Astrocyte (in vitro differentiated cells and primary cell): ENCODE results near the gene CD109. TPM values are rescaled to one million over a fixed set of nuclear protein-coding genes. Genes with fewer than 3 reads are reported as not detected.
A peak's percentile ranks its signal among the peaks of the same experiment; 100 is the strongest.
"Not testable (repeated sequence)": the region's sequence is repeated elsewhere in the genome, so short reads cannot be mapped to it uniquely, and the experiment has no call there.

Experiments
- DNase-seq: peaks from one replicate; pipeline ENCODE4 v3.0.0-alpha.2; 2010; ENCODE audit warnings: low read depth
- FAIRE-seq: peaks from 2 replicates; lab custom pipeline; 2011; peaks lifted over from hg19 to GRCh38; lab: Jason Lieb, UNC
- H2AFZ ChIP-seq: 2 replicates; pipeline ENCODE4 v1.6.0; 2012; ENCODE audit warnings: low read depth, low read length, inconsistent platforms
- H3K27ac ChIP-seq: 2 replicates; pipeline ENCODE4 v1.5.1; 2011; ENCODE audit warnings: low read depth, low read length, inconsistent platforms
- H3K27me3 ChIP-seq: 2 replicates; pipeline ENCODE4 v1.6.0; 2011; ENCODE audit warnings: low read length, inconsistent platforms; ENCODE audit not compliant: insufficient read depth
- H3K36me3 ChIP-seq: 2 replicates; pipeline ENCODE4 v1.5.1; 2011; ENCODE audit warnings: low read length, inconsistent platforms; ENCODE audit not compliant: insufficient read depth
- H3K4me1 ChIP-seq: 2 replicates; pipeline ENCODE4 v1.5.1; 2011; ENCODE audit warnings: low read length, inconsistent platforms; ENCODE audit not compliant: insufficient read depth
- H3K4me2 ChIP-seq: 2 replicates; pipeline ENCODE4 v1.6.0; 2012; ENCODE audit warnings: low read length, inconsistent platforms
- H3K4me3 ChIP-seq: 2 replicates; pipeline ENCODE4 v1.5.1; 2011; ENCODE audit warnings: low read depth, mild to moderate bottlenecking, low read length, inconsistent platforms; ENCODE audit not compliant: insufficient read depth
- H3K79me2 ChIP-seq: 2 replicates; pipeline ENCODE4 v1.6.0; 2012; ENCODE audit warnings: mild to moderate bottlenecking, low read length, inconsistent platforms; ENCODE audit not compliant: insufficient read depth
- H3K9ac ChIP-seq: 2 replicates; pipeline ENCODE4 v1.6.0; 2012; ENCODE audit warnings: mild to moderate bottlenecking, low read length, inconsistent platforms
- H3K9me3 ChIP-seq: 2 replicates; pipeline ENCODE4 v1.5.1; 2012; ENCODE audit warnings: low read depth, mild to moderate bottlenecking, low read length, inconsistent platforms; ENCODE audit not compliant: insufficient read depth
- H4K20me1 ChIP-seq: 2 replicates; pipeline ENCODE4 v1.6.0; 2012; ENCODE audit warnings: low read length, inconsistent platforms; ENCODE audit not compliant: insufficient read depth
- H3K27ac Mint-ChIP-seq: one replicate; pipeline ENCODE4 v1.8.0; 2021; ENCODE audit warnings: mild to moderate bottlenecking, mixed read lengths; ENCODE audit not compliant: unreplicated experiment
- H3K27me3 Mint-ChIP-seq: one replicate; pipeline ENCODE4 v1.8.0; 2021; ENCODE audit warnings: low read depth, mixed read lengths; ENCODE audit not compliant: unreplicated experiment
- H3K36me3 Mint-ChIP-seq: one replicate; pipeline ENCODE4 v1.8.0; 2021; ENCODE audit warnings: low read depth, mixed read lengths; ENCODE audit not compliant: unreplicated experiment
- H3K4me1 Mint-ChIP-seq: one replicate; pipeline ENCODE4 v1.8.0; 2021; ENCODE audit warnings: low read depth, mixed read lengths; ENCODE audit not compliant: unreplicated experiment
- H3K4me3 Mint-ChIP-seq: one replicate; pipeline ENCODE4 v1.8.0; 2021; ENCODE audit warnings: mild to moderate bottlenecking, moderate library complexity, mixed read lengths; ENCODE audit not compliant: unreplicated experiment
- H3K9me3 Mint-ChIP-seq: one replicate; pipeline ENCODE4 v1.8.0; 2021; ENCODE audit warnings: mild to moderate bottlenecking, mixed read lengths; ENCODE audit not compliant: unreplicated experiment
- CTCF ChIP-seq: IDR thresholded peaks from 2 replicates; pipeline ENCODE4 v1.5.1; 2011; ENCODE audit warnings: low read depth, mild to moderate bottlenecking, inconsistent platforms, low read length, moderate library complexity; ENCODE audit not compliant: insufficient read depth
- EZH2 ChIP-seq: IDR thresholded peaks from 2 replicates; pipeline ENCODE4 v1.6.1; 2012; ENCODE audit warnings: mild to moderate bottlenecking, low read length, inconsistent platforms; ENCODE audit not compliant: insufficient read depth
- total RNA-seq: library from RNA; stranded (reverse); gene quantifications from 2 replicates; pipeline ENCODE4 v1.2.1, GENCODE V29; 2021

CD109 gene
- total RNA-seq, 1 donor from 2014 or later: 18.3 TPM

GRCh38 chr6:73802366-73802765, 106.4 kb downstream of the CD109 start:
- Histone ChIP-seq H3K4me1 (peaks cover 11% of the 10 kb centered on the region), H3K79me2 (no peaks in the 10 kb centered on the region), H3K4me3 (no peak overlapping the region), H4K20me1 (no peaks in the 10 kb centered on the region), H3K36me3 (no peaks in the 10 kb centered on the region), H3K27ac (no peak overlapping the region), H3K4me2 (no peak overlapping the region), H3K9ac (no peak overlapping the region), H2AFZ (no peak overlapping the region), H3K9me3 (no peaks in the 10 kb centered on the region), H3K27me3 (no peaks in the 10 kb centered on the region)
- H3K27ac Mint-ChIP-seq: no peak overlapping the region
- peaks cover 3% of the 10 kb centered on the region for H3K36me3 Mint-ChIP-seq
- no peak overlapping the region for H3K4me3 Mint-ChIP-seq
- no peak for TF ChIP-seq CTCF
- no peak for TF ChIP-seq EZH2
- H3K9me3 Mint-ChIP-seq: peaks cover 3% of the 10 kb centered on the region
- FAIRE-seq (no peak), DNase-seq (peak; percentile 27)
- H3K4me1 Mint-ChIP-seq: peaks cover 4% of the 10 kb centered on the region
- H3K27me3 Mint-ChIP-seq: no peaks in the 10 kb centered on the region

GRCh38 chr6:73803562-73804241, 107.7 kb downstream of the CD109 start:
- no peaks in the 10 kb centered on the region for H3K27me3 Mint-ChIP-seq
- H3K9ac ChIP-seq: no peak overlapping the region
- TF ChIP-seq CTCF (peak; percentile 53), EZH2 (no peak)
- no peak overlapping the region for H2AFZ ChIP-seq
- peak overlapping the region; percentile 47 for H3K27ac ChIP-seq
- peak overlapping the region; percentile 34 for H3K27ac Mint-ChIP-seq
- no peak overlapping the region for H3K4me3 ChIP-seq
- DNase-seq: peak; percentile 98
- H3K9me3 ChIP-seq: no peaks in the 10 kb centered on the region
- H3K27me3 ChIP-seq: no peaks in the 10 kb centered on the region
- H3K4me1 Mint-ChIP-seq: peaks cover 4% of the 10 kb centered on the region
- peak overlapping the region; percentile 13 for H3K4me2 ChIP-seq
- H3K79me2 ChIP-seq: no peaks in the 10 kb centered on the region
- FAIRE-seq: peak; percentile 87
- H3K36me3 Mint-ChIP-seq: peaks cover 3% of the 10 kb centered on the region
- H3K36me3 ChIP-seq: no peaks in the 10 kb centered on the region
- peaks cover 6% of the 10 kb centered on the region for H3K4me1 ChIP-seq
- no peaks in the 10 kb centered on the region for H4K20me1 ChIP-seq
- no peak overlapping the region for H3K4me3 Mint-ChIP-seq
- H3K9me3 Mint-ChIP-seq: peaks cover 3% of the 10 kb centered on the region

- not testable (repeated sequence) for FAIRE-seq, H3K4me3 Mint-ChIP-seq, H3K27me3 Mint-ChIP-seq
Observed at GRCh38 chr6:73805221-73805620, 109.2 kb downstream of the CD109 start.

GRCh38 chr6:73805982-73806381, 110.0 kb downstream of the CD109 start:
- not testable (repeated sequence) for H3K36me3 Mint-ChIP-seq, H4K20me1 ChIP-seq, H2AFZ ChIP-seq, H3K9ac ChIP-seq, H3K4me2 ChIP-seq, DNase-seq, H3K4me3 ChIP-seq, H3K9me3 ChIP-seq, H3K4me1 ChIP-seq, H3K27me3 ChIP-seq, H3K27me3 Mint-ChIP-seq, H3K27ac ChIP-seq, H3K4me1 Mint-ChIP-seq, FAIRE-seq, H3K27ac Mint-ChIP-seq, H3K36me3 ChIP-seq, H3K79me2 ChIP-seq, H3K4me3 Mint-ChIP-seq, H3K9me3 Mint-ChIP-seq

More at GRCh38 chr6:73805221-73805620, 109.2 kb downstream of the CD109 start:
- not testable (repeated sequence) for H4K20me1 ChIP-seq, H3K4me2 ChIP-seq, H3K36me3 ChIP-seq, H3K27ac ChIP-seq, H3K4me1 Mint-ChIP-seq, H3K27ac Mint-ChIP-seq, H3K4me1 ChIP-seq, H3K79me2 ChIP-seq, H3K36me3 Mint-ChIP-seq, H3K27me3 ChIP-seq, H2AFZ ChIP-seq, H3K4me3 ChIP-seq, H3K9ac ChIP-seq, H3K9me3 ChIP-seq, H3K9me3 Mint-ChIP-seq, DNase-seq
